Measurements from ENCODE around the gene TMEM94. TPM values are rescaled to one million over a fixed set of nuclear protein-coding genes. Genes with fewer than 3 reads are reported as not detected.
A peak's percentile ranks its signal among the peaks of the same experiment; 100 is the strongest.
"Not testable (repeated sequence)": the region's sequence is repeated elsewhere in the genome, so short reads cannot be mapped to it uniquely, and the experiment has no call there.

TMEM94 gene
- total RNA-seq, 1 donor from 2014 or later: 27.9 TPM

DNA sequence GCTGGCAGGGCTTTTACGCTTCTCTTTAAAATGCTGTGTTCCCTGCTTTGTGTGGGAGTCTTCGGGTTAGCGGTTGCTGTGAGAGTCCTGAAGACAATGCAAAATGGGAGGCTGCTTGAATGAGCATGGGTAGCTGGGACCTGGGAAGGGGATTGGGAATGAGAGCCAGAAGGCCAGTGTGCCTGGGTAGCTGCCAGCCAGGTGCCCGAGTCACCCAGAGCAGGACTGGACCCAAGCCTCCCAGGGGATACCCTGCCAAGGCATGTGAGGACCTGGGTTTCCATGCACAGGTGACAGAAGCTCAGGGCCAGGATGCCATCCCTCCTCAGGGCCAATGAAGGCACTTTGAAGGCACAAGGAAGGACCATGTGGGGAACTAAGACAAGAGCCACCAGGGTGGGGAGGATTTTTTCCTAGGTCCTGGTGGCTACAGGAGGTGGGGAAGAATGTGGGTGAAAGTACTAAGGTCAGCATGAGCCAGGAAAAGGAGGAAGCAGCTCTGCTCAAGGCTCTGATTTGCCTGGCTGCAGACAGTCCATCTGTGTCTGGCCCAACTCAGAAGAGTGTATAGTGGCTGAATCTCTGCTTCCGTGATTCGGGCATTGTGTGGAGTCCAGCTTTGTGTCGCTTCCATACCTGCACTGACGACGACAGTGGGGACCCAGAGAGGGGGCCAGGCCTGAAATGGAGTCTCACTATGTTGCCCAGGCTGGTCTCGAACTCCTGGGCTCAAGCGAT, 20.5 kb downstream of the TMEM94 start:
- no peak for DNase-seq (ENCODE audit: low spot score)

DNA sequence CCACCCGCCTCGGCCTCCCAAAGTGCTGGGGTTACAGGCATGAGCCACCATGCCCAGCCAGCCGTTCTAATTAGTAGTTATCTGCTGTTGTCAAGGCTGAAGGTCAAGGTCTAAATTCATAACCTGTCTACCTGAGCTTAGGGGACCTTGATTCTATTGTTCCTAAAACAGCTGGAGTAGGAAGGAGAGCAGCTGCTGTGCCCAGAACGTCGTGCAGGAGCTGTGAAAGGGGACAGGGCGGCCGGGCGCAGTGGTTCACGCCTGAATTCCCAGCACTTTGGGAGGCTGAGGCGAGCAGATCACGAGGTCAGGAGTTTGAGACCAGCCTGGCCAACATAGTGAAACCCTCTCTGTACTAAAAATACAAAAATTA, 21.0 kb downstream of the TMEM94 start:
- not testable (repeated sequence) for DNase-seq (ENCODE audit: low spot score)

DNA sequence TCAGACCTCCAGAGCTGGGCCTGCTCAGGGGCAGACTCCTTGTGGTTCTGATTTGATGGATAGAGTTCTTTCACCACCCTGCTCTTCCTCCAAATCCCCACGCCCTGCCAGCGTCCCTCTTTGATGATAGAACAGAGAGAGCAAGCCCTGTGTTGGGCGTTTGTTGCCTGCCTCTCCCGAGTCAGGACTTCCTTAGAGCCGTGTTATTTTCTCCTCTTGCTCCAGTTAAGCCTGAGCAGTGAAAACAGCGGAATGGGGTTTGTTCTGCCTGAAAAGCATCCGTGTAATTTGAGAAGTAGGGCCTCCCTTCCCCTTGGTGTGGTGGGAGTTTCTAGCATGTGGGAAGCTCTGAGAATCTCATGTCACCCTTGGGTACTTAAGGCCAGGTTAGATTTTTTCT, 22.1 kb downstream of the TMEM94 start:
- peak; percentile 62 for DNase-seq (ENCODE audit: low spot score)

GRCh38 chr17:75480281-75480680, 23.8 kb downstream of the TMEM94 start:
- DNase-seq (ENCODE audit: low spot score): no peak

GRCh38 chr17:75481194-75482068, 25.0 kb downstream of the TMEM94 start:
- DNase-seq (ENCODE audit: low spot score): peak; percentile 93

DNA sequence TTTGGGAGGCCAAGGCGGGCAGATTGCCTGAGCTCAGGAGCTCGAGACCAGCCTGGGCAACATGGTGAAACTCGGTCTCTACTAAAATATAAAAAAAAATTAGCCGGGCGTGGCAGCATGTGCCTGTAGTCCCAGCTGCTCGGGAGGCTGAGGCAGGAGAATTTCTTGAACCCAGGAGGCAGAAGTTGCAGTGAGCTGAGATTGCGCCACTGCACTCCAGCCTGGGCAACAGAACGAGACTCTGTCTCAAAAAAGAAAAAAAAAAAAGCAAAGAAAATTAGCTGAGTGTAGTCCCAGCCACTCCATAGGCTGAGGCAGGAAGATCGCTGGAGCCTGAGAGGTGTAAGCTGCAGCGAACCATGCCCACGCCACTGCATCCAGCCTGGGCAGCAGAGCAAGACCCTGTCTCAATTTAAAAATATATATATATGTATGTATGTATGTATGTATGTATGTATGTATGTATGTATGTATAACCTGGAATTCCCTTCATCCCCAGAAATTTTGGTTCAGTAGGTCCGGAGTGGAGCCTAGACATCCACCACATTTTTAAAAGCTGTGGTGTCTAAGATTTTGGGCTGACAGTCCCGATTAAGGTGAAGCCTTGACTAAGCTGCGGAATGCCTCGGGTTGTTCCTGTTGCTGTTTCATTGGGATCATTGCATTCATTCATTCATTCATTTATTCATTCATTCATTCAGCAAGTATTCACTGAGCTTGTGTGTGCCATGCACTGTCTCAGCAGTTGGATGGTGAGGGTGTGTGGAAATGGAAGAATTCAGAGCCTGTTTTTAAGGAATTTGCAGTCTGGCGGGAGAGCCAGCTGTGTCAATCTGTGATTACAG, 25.9 kb downstream of the TMEM94 start:
- no peak for DNase-seq (ENCODE audit: low spot score)

GRCh38 chr17:75485688-75486087, 29.3 kb downstream of the TMEM94 start:
- DNase-seq (ENCODE audit: low spot score): no peak

DNA sequence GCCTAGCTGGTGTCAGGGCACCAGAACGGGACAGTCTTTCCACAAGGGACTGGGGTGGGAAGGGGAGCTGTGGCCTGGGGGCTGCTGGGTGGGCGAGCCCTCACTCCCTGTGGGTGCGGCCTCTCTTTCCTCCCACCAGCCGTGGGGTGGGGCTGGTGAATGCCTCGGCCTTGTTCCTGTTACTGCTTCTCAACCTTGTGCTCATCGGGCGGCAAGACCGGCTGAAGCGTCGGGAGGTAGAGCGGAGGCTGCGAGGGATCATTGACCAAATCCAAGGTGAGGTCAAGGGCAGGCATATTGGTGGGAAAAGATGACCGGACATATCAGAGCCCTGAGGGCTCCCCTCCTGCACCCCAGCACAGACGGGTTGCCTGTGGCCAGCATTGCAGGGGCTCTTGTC, 29.7 kb downstream of the TMEM94 start:
- DNase-seq (ENCODE audit: low spot score): no peak

DNA sequence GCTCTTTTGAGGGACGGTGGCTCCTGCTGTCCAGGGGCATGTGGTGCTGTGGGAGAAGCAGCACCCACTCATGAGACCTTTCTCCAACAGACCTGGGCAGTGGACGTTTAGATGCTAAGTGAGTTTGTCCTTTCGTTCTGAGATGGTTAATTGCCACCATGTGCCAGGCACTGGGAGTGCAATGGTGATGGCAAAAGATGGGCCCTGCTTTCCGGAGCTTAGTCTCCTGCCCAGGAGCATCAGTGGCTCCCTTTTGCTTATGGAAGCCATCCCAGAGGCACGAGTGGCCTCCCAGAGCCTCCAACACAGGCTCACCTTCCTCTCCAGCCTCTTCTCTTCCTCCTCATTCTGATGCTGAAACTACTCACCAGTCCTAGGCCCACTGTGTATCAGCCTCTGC, 30.5 kb downstream of the TMEM94 start:
- DNase-seq (ENCODE audit: low spot score): no peak

- no peak for DNase-seq (ENCODE audit: low spot score)
Observed at GRCh38 chr17:75487351-75488070, 31.1 kb downstream of the TMEM94 start.

DNA sequence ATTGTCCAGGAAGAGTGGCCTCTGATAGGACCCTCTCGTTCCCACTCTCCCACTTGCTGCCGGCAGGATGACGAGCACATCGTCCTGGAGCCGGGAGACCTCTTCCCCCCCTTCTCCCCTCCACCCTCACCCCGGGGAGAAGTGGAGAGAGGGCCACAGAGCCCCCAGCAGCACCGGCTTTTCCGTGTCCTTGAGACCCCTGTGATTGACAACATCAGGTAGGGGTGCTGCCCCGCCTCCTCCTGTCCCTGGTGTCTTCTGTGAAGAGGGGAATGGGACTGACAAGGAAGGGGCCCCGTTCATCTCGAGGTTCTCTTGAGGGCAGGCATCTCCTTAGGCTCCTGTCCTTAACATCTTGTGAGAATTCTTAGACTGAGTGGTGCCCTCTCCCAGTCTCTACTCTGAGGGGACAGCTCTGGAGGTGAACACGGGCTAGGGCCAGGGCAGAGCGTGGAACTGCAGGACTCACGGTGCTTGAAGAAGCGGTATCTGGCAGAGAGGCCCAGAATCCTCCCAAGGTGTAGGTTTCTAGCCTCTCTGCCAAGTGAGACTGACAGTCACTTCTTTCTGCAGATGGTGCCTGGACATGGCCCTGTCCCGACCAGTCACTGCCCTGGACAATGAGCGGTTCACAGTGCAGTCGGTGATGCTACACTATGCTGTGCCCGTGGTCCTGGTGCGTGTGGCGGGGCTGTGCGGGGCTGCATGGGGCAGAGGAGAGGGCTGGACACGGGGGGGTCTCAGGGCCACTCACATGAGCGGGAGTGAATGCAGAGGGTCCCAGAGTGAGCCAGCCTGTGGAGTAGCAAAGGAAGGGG, 32.5 kb downstream of the TMEM94 start:
- DNase-seq (ENCODE audit: low spot score): no peak

GRCh38 chr17:75489511-75489955, 33.1 kb downstream of the TMEM94 start:
- DNase-seq (ENCODE audit: low spot score): no peak

- DNase-seq (ENCODE audit: low spot score): no peak
Observed at GRCh38 chr17:75490173-75490743, 33.8 kb downstream of the TMEM94 start.

DNA sequence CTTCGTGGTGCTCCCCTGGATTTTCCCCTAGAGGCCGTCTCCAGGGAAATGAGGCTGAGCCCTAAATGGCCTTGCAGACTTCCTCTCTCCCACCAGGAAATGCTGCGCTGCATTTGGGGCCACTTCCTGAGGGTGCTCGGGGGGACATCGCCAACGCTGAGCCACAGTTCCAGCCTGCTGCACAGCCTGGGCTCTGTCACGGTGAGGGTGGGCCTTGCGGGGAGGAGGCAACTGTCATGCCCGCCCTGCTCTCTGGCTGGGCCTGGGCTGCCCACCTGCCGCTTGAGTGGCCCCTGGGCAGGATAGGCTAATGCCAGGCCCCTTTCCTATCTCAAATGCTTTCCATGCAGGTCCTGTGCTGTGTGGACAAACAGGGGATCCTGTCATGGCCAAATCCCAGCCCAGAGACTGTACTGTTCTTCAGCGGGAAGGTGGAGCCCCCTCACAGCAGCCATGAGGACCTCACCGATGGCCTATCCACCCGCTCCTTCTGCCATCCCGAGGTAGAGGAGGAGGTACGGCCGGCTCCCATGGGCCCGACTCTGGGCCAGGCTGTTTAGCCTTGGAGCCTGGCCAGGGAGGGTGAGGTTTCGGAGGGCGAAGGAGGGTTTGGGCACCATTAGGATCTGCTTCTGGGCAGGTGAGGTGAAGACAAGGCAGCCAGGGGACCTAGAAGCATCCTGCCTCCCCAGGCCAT, 34.7 kb downstream of the TMEM94 start:
- DNase-seq (ENCODE audit: low spot score): no peak

GRCh38 chr17:75491680-75492079, 35.2 kb downstream of the TMEM94 start:
- DNase-seq (ENCODE audit: low spot score): no peak

GRCh38 chr17:75492555-75493168, 36.2 kb downstream of the TMEM94 start:
- no peak for DNase-seq (ENCODE audit: low spot score)

GRCh38 chr17:75493476-75494129, 37.2 kb downstream of the TMEM94 start:
- no peak for DNase-seq (ENCODE audit: low spot score)

DNA sequence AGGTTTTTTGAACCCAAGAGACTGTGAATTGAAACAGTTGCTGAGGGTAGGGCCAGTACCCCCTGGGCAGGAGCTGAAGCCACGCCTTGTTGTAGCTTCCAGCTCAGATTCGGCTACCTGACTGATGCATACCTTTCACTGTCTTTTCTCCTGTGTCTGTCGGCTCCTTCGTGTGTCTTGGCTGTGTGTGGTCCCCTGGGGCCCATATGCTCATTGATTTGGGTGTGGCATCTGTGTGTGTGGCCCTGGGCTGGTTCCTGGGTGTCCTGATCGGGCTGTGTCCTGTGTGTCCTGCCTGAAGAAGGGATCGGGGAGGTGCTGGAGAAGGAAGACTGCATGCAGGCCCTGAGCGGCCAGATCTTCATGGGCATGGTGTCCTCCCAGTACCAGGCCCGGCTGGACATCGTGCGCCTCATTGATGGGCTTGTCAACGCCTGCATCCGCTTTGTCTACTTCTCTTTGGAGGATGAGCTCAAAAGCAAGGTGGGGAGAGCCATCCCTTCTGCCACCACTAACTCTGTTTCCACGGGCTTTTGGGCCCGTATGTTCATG, 38.0 kb downstream of the TMEM94 start:
- DNase-seq (ENCODE audit: low spot score): no peak
